GM21786 (cell line): ENCODE measurements around the gene KLRK1.
"Not testable (repeated sequence)": the region's sequence is repeated elsewhere in the genome, so short reads cannot be mapped to it uniquely, and the experiment has no call there.

Source experiments
- ATAC-seq: cut with Tn5 transposase; IDR thresholded peaks from one replicate; pipeline ENCODE4 v1.9.1; 2021; ENCODE audit not compliant: unreplicated experiment

The KLRK1 gene

DNA sequence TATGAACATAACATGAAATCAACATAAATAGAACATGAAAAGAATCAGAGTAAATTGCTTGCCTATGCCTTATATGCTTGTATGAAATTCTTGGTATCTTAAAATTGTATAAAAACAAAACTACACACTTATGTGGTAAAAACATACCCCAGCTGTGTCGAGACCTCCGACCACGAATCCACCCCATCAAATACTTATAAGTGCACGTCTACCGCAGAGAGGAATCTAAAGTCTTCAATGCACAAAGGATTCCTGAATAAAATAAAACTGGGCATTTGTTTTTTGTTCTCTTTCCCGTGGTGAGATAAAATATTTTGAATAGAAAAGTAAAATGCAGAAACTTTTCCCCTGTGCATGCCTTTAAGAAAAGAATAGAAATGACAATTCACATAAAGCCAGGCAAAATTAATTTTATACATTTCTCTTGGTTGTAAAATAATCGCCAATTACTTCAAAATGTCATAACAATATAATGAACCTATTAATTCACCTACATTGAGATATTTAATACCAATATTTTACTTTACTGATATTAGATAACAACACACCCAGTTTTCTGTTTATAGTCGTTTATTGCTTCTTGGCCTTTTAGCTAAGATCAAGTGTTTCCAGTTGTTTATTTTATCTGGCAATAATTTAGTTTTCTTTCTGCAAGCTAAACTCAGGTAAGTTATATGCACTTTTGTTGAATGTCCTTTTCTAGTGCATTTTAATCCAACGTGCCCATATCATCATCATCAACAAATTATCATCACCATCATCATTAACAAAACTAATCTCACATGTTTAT lies 1.0 kb downstream of the KLRK1 start:
- ATAC-seq, result no peak

DNA sequence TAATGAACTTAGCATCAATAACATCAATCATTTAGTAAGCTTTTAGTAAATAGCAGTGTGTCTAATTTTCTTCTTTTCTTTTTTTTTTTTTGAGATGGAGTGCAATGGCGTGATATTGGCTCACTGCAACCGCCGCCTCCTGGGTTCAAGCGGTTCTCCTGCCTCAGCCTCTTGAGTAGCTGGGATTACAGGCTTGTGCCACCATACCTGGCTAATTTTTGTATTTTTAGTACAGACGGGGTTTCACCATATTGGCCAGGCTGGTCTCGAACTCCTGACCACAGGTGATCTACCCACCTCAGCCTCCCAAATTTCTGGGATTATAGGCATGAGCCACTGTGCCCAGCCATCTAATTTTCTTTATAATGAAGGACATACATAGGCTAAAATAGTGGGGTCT lies 2.3 kb downstream of the KLRK1 start:
- not testable (repeated sequence) for ATAC-seq

DNA sequence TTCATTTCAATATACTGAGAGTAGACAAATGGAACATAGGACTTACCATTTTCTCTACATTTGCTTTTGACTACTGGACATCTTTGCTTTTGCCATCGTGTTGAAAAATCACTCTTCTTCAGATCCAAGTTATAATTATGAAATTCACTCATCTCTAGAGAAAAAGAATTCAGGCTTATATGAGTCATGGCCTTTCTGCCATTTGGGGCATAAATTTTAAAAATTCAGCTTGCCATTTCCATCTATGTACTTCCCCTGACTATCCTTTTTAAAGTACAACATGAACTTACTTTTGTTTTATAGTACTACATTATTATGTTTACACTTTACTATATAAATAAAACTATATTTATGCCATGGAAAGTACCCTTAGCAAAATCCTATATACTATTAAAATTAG lies 3.0 kb downstream of the KLRK1 start:
- no peak for ATAC-seq

DNA sequence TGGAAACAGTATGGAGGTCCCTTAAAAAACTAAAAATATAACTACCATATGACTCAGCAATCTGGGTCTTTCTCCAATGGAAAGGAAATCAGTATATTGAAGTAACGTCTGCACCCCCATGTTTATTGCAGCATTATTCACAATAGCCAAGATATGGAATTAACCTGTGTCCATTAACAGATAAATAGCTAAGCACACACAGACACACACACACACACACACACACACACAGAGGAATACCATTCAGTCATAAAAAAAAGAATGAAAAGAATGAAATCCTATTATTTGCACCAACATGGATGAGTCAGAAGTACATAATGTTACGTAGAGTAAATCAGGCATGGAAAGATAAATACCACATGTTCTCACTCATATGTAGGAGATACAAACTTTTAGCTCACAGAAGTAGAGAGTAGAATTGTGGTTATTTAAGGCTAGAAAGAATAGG lies 4.7 kb downstream of the KLRK1 start:
- no peak for ATAC-seq

DNA sequence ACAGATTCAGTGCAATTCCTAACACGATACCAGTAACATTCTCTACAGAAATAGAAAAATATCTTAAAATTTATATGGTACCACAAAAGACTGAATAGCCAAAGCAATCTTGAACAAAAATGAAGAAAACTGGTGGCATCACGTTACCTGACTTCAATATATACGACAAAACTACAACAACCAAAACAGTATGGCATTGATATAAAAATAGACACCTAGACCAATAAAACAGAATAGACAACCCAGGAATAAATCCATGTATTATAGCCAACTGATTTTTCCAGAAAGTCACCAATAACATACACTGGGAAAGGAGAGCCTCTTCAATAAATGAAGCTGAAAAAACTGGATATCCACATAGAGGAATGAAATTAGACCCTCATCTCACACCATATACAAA lies 5.7 kb downstream of the KLRK1 start:
- no peak for ATAC-seq

DNA sequence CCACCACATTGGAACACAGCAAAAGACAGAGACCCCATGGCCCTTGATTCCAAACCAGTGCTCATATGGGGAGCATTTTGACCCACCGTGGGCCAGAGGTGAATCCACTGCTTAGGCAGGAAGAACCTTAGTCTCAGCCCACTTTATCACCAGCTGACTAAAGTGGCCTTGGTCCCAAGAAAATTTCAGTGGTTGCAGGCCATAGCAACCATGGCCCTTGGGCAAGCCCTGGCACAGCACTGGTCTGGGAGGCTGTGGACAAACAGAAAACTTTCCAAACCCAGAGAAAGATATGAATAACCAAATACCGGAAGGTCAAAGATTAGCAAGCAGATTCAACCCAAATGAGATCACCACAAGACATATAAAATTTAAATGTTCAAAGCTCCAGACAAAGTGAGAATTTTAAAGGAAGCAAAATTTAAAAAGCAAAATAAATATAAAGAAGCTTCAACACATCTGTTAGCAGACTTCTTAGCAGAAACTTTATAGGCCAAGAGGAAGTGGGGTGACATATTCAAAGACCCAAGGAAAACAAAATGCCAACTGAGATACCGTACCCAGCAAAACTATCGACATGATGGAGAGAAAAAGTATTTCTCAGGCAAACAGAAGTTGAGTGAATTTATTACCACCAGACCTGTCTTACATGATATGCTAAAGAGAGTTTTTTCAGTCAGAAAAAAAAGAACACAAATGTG lies 7.8 kb downstream of the KLRK1 start:
- no peak for ATAC-seq

DNA sequence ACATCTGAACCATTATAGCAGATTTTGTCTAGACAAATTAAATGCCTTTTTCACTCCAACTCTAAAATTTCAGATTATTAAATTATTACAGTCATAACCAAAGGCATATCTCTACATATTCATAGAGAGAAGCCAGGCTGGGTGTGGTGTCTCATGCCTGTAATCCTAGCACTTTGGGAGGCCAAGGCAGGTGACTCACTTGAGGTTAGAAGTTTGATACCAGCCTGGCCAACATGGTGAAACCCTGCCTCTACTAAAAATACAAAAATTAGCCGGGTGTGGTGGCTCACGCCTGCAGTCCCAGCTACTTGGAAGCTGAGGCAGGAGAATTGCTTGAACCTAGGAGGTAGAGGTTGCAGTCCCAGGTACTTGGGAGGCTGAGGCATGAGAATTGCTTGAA lies 11.1 kb downstream of the KLRK1 start:
- ATAC-seq, result not testable (repeated sequence)

DNA sequence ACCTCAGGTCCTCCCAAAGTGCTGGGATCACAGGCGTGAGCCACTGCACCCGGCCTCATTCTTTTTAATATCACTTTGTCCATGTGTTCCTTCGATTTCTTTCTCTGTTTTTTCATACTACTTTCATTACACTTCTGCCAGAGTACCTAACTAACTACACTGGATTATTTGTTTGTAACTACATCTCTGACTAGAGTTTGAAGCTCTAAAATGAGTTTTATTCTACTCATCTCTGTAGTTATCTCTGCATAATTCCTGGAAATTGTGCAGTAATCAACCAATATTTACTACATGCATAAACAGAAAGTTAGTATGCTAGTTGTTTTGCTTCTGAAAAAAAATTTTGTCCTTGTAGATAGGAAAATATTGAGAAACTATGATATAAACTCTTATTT lies 15.2 kb downstream of the KLRK1 start:
- ATAC-seq, result no peak

DNA sequence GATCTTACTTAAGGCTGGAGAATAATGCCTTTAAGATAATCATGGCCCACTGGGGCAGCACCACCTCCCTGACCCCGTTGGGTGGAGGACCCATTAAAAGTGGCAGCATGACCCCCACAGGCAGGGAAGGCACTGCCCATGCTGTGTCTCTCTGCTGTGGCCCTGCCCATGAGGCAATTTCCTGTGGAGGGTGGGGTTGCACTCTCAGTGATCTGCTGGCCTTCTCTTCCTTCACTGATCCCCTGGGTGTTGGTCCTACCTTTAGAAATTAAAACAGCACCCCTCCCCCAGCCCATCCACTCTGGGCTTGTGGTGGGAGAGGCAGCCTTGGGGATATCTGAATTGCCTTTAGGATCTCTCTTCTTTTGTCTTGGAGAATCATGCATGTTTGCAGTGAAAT lies 17.3 kb downstream of the KLRK1 start:
- ATAC-seq, result no peak

DNA sequence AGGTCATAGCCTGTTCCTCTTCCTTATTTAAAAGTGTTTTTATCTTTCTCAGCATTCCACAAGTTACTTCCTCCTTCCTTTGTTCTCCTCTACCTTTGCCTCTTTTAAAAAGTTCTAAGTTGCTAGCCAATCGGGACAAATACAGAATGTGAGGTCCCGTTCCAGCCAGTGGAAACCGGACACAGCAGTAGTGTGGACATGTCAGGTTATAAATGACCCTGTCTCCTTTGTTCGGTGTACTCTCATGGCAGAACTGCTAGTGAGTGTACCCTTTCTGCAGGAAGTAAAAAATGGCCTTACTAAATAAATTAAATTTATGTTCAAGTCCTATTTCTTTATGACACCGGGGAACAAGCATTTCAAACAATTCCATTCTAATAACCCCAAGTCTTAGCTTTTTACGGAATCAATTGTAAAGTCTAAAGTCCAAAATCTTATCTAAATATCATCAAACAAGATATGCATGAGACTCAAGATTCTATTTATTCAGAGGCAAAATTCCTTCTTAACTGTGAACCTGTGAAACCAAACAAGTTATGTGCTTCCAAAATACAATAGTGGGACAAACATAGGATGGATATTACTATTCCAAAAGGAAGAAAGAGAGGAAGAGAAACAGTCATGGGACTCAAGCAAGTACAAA lies 17.8 kb downstream of the KLRK1 start:
- not testable (repeated sequence) for ATAC-seq

DNA sequence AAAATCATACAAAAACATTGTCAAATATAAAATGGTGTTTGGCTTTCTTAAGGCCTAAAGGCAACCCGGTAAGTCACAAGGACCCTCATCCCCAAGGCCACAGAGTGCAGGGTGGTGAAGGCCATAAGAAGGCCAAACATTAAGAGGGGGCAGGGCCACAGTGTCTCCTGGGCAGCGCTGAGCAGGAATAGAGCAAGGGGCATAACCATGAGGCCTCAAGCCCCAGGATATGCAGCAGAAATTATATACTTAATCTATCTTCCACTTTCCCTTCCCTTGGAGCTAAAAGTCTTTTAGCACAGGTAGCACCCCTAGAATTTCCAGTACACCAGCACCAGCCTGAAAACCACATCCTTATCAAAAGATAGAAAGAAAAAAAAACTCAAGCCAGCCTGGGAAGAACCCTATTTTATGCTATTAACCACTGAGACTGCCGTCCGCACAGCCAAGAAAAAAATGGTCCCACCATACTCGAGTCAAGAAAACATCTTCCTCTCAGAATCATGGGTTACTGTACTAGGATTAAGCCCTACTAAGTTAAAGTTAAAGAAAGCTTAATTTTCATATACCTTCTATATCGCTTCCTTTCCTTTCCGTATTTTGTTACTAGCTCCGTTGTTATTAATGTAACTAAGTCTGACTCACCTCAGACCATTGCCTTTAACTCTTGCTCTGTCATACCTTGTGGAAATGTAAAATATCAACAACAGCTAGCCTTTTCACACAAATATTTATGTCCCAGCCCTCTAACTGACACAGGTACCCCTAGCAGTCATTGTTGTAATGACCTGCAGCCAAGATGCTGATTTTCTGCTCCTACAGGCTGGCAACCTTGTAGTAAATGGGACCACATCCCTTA lies 20.1 kb downstream of the KLRK1 start:
- no peak for ATAC-seq

DNA sequence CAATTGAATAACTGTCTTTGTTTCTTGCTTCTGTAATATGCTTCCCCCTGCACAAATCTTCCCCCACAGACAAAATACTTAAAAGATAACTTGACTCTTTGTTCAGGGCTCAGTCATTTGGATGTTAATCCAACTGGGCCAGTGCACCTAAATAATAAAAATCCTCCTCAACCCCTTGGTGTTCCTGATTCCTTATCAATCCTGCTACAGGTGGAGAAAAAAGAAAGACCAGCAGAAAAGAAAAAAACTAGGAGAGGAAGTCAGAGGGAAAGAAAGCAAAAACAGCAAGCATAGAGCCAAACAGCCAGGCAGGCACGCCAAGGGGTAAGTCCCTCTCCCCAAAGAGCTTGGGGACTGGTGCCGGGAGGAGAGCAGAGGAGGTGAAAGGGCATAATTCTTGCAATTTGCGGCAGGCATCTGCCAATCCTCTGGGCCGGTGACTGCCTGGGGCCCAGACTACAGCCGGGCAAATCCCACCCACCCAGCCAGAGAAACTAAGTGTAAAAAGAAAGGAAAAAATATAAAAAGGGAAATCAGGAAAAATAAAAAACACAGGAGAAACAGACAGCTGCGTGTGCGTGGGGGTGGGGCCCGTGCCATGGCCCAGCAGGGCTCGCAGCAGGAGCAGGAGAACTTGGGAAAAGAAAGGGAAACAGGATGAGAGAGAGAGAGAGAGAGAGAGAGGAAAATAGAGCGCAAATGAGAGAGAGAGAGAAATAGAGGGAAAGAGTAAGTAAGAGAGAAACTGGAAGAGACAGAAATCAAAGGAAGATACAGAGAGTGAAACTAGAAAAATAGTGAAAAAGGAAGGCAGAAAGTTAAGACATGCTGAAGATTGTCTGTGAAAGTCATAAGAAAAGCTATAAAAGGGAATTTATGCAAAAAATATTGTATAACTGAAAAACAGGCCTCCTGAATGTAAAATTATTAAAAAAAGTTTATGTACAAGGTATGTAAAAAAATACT lies 21.4 kb downstream of the KLRK1 start:
- no peak for ATAC-seq

DNA sequence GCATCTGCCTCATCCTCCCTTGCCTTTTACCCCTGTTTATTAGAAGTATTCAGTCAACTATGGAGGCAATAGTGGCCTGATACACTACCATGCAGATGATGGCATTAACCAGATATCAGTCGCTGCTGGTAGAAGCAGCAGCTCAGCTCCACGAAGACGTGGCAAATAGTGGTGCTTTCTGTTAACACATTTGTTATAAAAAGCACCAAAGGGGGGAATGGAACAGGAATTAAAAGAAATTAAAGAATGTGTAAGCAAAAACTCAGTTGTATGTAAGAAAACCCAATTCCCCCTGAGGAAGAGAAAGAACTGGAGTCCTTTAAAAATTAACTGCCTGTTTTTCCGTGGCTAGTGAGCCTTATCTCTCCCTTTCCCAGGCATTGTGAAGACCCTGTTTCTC lies 22.1 kb downstream of the KLRK1 start:
- not testable (repeated sequence) for ATAC-seq

DNA sequence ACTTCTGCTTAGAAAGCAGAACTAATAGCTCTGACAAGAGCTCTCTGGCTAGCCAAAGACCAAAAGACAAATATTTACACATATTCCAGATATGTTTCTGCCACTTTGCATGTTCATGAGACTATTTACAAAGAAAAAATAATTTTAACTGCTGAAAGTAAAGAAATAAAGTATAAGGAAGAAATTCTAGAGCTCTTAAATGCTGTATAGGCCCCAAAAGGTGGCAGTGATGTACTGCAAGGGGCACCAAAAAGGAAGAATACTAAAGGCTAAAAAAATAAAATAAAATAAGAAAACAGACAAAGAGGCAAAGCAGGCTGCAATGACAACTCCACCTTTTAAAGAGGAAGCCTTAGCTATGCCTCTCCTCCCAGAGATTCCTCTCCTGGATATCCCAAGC lies 23.0 kb downstream of the KLRK1 start:
- ATAC-seq, result no peak

DNA sequence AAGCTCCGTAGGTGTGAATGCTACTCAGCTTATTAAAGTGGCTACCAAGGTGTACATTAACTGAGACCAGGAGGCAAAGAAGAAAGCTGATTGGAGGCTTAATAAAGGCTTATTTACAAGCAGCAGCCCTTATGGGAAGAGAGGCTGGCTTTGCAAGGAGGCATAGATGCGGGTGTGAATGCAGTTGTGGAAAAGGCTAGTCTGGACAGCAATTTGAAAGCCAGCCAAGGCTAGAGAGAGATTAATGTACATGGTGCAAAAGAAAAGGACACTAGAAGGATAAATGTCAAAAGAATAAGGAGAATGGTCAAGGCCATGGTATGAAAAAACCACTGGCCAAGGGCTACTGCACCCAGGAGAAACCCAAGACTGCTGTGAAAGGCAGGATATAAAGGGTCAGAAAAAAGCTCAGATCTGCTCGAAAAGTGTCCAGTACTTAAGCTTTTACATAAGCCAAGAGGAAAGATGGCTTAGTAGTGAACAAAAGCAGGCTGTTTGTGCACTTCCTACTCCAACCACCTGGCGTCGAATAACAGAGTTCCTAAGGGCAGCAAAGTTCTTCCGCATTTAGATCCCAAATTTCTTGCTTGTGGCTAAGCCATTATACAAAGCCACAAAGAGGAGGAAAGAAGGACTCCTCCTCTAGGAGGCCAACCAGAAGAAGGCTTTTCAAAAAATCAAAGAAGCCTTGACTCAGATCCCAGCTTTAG lies 24.0 kb downstream of the KLRK1 start:
- ATAC-seq, result no peak

DNA sequence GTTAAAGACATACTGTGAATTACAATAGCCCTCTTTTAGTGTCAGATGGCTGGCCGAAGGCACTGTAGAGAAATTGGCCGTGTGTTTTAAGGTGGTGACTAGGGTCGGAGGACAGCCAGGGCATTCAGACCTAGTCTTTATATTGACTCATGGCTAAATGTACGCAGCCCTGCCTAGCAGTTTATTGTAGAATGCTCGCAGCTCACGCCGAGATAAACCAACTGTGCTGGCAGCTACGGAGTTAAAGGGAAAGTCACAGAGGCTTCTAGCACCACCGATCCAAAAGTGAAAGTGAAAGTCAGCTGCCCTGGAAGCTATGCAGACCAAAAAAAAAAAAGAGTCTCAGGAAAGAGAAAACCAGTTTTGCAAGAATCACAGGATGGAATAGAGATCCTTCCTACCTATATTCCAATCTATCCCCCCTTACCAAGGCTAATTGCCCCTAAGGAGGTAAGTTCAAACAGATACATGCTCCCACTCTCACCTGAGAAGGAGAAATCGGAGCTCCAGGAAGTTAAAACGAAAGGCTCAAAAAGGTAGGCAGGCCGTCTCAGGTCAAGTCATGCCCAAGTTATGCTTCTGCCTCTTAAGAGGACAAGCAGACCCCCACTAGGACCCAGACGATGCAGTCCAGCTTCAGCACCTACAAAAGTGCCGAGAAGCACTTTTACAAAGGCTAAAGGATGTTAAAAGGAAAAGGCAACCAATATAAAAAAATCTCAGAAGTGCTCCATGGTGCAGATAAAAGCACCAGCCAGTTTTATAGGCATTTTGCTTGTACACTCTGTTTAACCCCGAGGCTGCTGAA lies 24.8 kb downstream of the KLRK1 start:
- peak; percentile 55 for ATAC-seq

DNA sequence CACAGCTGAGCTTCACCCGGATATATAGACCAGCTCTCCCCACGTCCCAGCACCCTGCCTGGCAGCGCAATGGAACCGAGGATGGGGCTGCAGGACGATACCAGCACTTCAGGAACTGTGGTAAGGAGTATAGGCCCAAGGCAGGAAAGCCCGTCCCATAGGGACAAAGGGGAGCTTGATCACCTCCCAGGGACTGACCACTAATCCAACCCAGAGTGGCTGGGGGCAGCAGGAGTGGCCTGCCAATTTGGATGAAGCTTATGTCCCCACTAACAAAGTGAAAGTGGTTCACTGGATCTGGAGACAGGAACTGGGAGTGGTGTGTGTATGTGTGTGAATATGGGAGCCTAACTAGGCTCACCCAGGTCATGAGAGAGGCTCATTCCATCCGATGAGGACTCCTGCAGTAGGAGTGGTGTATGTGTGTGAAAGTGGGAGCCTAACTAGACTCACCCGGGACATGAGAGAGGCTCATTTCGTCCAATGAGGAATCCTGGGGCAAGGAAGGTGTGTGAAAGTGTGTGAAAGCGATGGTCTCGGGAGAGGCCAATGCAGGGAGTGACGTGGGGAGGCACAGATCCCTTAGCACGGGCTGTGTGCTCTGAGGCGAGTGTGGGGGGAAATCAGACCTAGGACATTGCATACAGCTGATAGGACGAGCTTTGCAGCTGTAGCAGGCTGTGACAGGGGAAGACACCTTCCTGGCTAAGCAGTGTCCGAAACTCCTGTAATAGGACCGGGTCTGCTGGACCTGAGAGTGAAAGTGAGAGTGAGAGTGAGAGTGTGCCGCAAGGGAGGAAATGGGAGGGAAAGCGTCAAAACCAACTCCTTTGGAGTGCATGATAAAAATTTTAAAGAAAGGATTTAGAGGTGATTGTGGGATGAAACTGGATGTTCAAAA lies 25.7 kb downstream of the KLRK1 start:
- ATAC-seq, result peak; percentile 92

DNA sequence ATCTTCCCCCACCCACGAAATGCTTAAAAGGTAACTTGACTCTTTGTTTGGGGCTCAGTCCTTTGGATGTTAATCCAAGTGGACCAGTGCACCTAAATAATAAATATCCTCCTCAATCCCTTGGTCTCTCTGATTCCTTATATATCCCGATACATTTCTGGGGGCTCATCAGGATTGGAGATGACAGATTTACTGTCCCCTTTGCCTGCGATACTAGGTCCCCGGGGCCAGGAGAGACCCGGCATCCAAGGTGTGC lies 26.3 kb downstream of the KLRK1 start:
- no peak for ATAC-seq
